ENCODE results near the gene OTOG. TPM values are rescaled to one million over a fixed set of nuclear protein-coding genes. Genes with fewer than 3 reads are reported as not detected.

OTOG gene
- total RNA-seq, 1 experiment from 2014 or later = not detected

- Histone ChIP-seq H3K9me2 (replicated peaks; ENCODE audit: low read length) (no peaks in the 10 kb centered on the region), H3K27ac (ENCODE audit: low read length) (no peak overlapping the region), H3K9me3 (ENCODE audit: low read length) (no peaks in the 10 kb centered on the region), H2AFZ (ENCODE audit: low read length) (no peak overlapping the region), H3F3A (ENCODE audit: low read length, unreplicated experiment) (no peaks in the 10 kb centered on the region), H3K27me3 (ENCODE audit: low read length) (peaks cover 34% of the 10 kb centered on the region), H3K79me2 (ENCODE audit: low read length) (no peaks in the 10 kb centered on the region), H3K9ac (ENCODE audit: low read length) (no peak overlapping the region), H3K4me3 (ENCODE audit: low read length) (no peak overlapping the region), H4K20me1 (ENCODE audit: low read length) (no peaks in the 10 kb centered on the region), H3K4me2 (ENCODE audit: low read length) (no peak overlapping the region), H3K4me1 (ENCODE audit: insufficient read depth, low read length) (no peaks in the 10 kb centered on the region), H3K36me3 (ENCODE audit: low read depth, low read length) (no peaks in the 10 kb centered on the region)
- DNase-seq (no peak), ATAC-seq (no peak)
- no peak for TF ChIP-seq EZH2phosphoT487 (IDR thresholded peaks at IDR 0.05; ENCODE audit: borderline replicate concordance, low read length)
- no peak for TF ChIP-seq CTCF (conservative IDR thresholded peaks at IDR 0.05; ENCODE audit: low read depth, low read length)
- no peak for TF ChIP-seq EZH2 (IDR thresholded peaks at IDR 0.05; ENCODE audit: low read length, unreplicated experiment)
- ChIA-PET CTCF (no interaction called here), POLR2A (ENCODE audit: unreplicated experiment) (no interaction called here)
- intact Hi-C loops (cut with micrococcal nuclease) = no loop called here
- no TSS peak for BruUV-seq (replicated peaks)
These were observed 11.9 kb downstream of the OTOG start for GRCh38 chr11:17558916-17559315.

DNA sequence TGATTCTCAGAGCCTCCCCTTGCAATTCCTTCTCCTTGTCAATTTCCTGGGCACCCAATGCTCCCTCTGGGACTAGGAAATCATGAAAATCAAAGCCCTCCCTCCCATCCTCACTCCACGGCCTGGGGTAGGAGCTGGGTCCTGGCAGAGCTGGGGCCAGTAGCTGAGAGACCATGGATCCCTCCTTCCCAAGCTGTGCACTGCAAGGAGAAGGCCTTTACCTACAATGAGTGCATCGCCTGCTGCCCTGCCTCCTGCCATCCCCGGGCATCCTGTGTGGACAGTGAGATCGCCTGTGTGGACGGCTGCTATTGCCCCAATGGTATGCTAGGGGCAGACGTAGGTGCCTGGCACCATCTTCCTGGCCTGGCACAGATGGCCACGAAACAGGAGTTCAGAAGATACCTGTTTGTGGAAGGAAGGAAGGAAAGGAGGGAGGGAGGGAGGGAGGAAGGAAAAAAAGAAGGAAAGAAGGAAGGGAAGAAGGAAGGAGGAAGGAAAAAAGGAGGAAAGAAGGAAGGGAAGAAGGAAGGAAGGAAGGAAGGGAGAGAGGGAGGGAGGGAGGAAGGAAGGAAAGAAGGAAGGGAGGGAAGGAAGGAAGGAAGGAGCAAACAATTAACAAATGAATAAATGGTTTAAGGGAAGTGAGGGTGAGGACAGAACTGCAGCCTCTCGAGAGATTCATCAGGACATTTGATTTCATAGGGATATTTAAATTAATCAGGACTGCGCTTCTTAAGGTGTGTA lies 12.5 kb downstream of the OTOG start:
- Histone ChIP-seq H3F3A (ENCODE audit: low read length, unreplicated experiment) (no peaks in the 10 kb centered on the region), H3K9me2 (replicated peaks; ENCODE audit: low read length) (no peaks in the 10 kb centered on the region), H3K4me2 (ENCODE audit: low read length) (no peak overlapping the region), H3K27ac (ENCODE audit: low read length) (no peak overlapping the region), H3K4me1 (ENCODE audit: insufficient read depth, low read length) (no peaks in the 10 kb centered on the region), H3K27me3 (ENCODE audit: low read length) (peaks cover 29% of the 10 kb centered on the region), H2AFZ (ENCODE audit: low read length) (no peak overlapping the region), H3K9me3 (ENCODE audit: low read length) (no peaks in the 10 kb centered on the region), H4K20me1 (ENCODE audit: low read length) (no peaks in the 10 kb centered on the region), H3K36me3 (ENCODE audit: low read depth, low read length) (no peaks in the 10 kb centered on the region), H3K9ac (ENCODE audit: low read length) (no peak overlapping the region), H3K4me3 (ENCODE audit: low read length) (no peak overlapping the region), H3K79me2 (ENCODE audit: low read length) (no peaks in the 10 kb centered on the region)
- ATAC-seq = no peak
- intact Hi-C loops (cut with micrococcal nuclease) = no loop called here
- no TSS peak for BruUV-seq (replicated peaks)
- DNase-seq = no peak
- CTCF ChIA-PET = no interaction called here
- no peak for TF ChIP-seq EZH2phosphoT487 (IDR thresholded peaks at IDR 0.05; ENCODE audit: borderline replicate concordance, low read length)
- no peak for TF ChIP-seq CTCF (conservative IDR thresholded peaks at IDR 0.05; ENCODE audit: low read depth, low read length)
- TF ChIP-seq EZH2 (IDR thresholded peaks at IDR 0.05; ENCODE audit: low read length, unreplicated experiment) = no peak
- POLR2A ChIA-PET (ENCODE audit: unreplicated experiment) = no interaction called here

- ATAC-seq = no peak
- BruUV-seq (replicated peaks) = no TSS peak
- H3K27me3 ChIP-seq (ENCODE audit: low read length) = peaks cover 23% of the 10 kb centered on the region
- H4K20me1 ChIP-seq (ENCODE audit: low read length) = no peaks in the 10 kb centered on the region
- no peak overlapping the region for H3K9ac ChIP-seq (ENCODE audit: low read length)
- H3K36me3 ChIP-seq (ENCODE audit: low read depth, low read length) = no peaks in the 10 kb centered on the region
- H3K4me1 ChIP-seq (ENCODE audit: insufficient read depth, low read length) = no peaks in the 10 kb centered on the region
- TF ChIP-seq EZH2 (IDR thresholded peaks at IDR 0.05; ENCODE audit: low read length, unreplicated experiment) (no peak), EZH2phosphoT487 (IDR thresholded peaks at IDR 0.05; ENCODE audit: borderline replicate concordance, low read length) (no peak), CTCF (conservative IDR thresholded peaks at IDR 0.05; ENCODE audit: low read depth, low read length) (no peak)
- DNase-seq = no peak
- no peak overlapping the region for H3K4me2 ChIP-seq (ENCODE audit: low read length)
- H3K9me2 ChIP-seq (replicated peaks; ENCODE audit: low read length) = no peaks in the 10 kb centered on the region
- intact Hi-C loops (cut with micrococcal nuclease) = no loop called here
- ChIA-PET CTCF (no interaction called here), POLR2A (ENCODE audit: unreplicated experiment) (no interaction called here)
- H3K27ac ChIP-seq (ENCODE audit: low read length) = no peak overlapping the region
- no peaks in the 10 kb centered on the region for H3F3A ChIP-seq (ENCODE audit: low read length, unreplicated experiment)
- H3K9me3 ChIP-seq (ENCODE audit: low read length) = no peaks in the 10 kb centered on the region
- no peaks in the 10 kb centered on the region for H3K79me2 ChIP-seq (ENCODE audit: low read length)
- H2AFZ ChIP-seq (ENCODE audit: low read length) = no peak overlapping the region
- H3K4me3 ChIP-seq (ENCODE audit: low read length) = no peak overlapping the region
These were observed 13.4 kb downstream of the OTOG start for GRCh38 chr11:17560281-17561110.
